Astrocyte (in vitro differentiated cells and primary cell): ENCODE measurements around the gene ADCY4. TPM values are rescaled to one million over a fixed set of nuclear protein-coding genes. Genes with fewer than 3 reads are reported as not detected.

Source experiments
- total RNA-seq: library from RNA; stranded (reverse); gene quantifications from 2 replicates; pipeline ENCODE4 v1.2.1, GENCODE V29; 2021

The ADCY4 gene
- total RNA-seq, 1 donor from 2014 or later: 0.32 TPM

Other genes starting within 250 kb of the ADCY4 start
- 73.8 and 101 TPM in 2 replicates for gene PCK2, start 240.8 kb downstream of the ADCY4 start, total RNA-seq
- gene DCAF11, start 220.3 kb downstream of the ADCY4 start, total RNA-seq: 26.9 and 27.1 TPM in 2 replicates
- 0.48 and 0.70 TPM in 2 replicates for gene NRL, start 220.1 kb downstream of the ADCY4 start, total RNA-seq
- 0.25 TPM in 1 of 2 replicates, not detected in the other for gene FITM1, start 204.4 kb downstream of the ADCY4 start, total RNA-seq
- 116 and 122 TPM in 2 replicates for gene PSME1, start 198.9 kb downstream of the ADCY4 start, total RNA-seq
- 16.7 and 18.5 TPM in 2 replicates for gene EMC9, start 193.5 kb downstream of the ADCY4 start, total RNA-seq
- 173 TPM in 2 replicates for gene PSME2, start 188.5 kb downstream of the ADCY4 start, total RNA-seq
- 59.0 and 69.8 TPM in 2 replicates for gene RNF31, start 187.6 kb downstream of the ADCY4 start, total RNA-seq
- gene IRF9, start 173.8 kb downstream of the ADCY4 start, total RNA-seq: 76.0 and 89.4 TPM in 2 replicates
- gene REC8, start 163.0 kb downstream of the ADCY4 start, total RNA-seq: 33.5 and 46.4 TPM in 2 replicates
- 46.1 and 53.3 TPM in 2 replicates for gene IPO4, start 146.3 kb downstream of the ADCY4 start, total RNA-seq
- gene TM9SF1, start 139.6 kb downstream of the ADCY4 start, total RNA-seq: 59.3 and 62.9 TPM in 2 replicates
- 0.22 and 0.34 TPM in 2 replicates for gene TSSK4, start 129.4 kb downstream of the ADCY4 start, total RNA-seq
- 26.7 and 32.2 TPM in 2 replicates for gene CHMP4A, start 121.6 kb downstream of the ADCY4 start, total RNA-seq
- 8.9 and 9.9 TPM in 2 replicates for gene MDP1, start 119.0 kb downstream of the ADCY4 start, total RNA-seq
- 233 and 251 TPM in 2 replicates for gene NEDD8, start 102.7 kb downstream of the ADCY4 start, total RNA-seq
- gene GMPR2, start 102.1 kb downstream of the ADCY4 start, total RNA-seq: 55.5 and 66.5 TPM in 2 replicates
- gene TINF2, start 92.4 kb downstream of the ADCY4 start, total RNA-seq: 33.0 and 36.2 TPM in 2 replicates
- 3.8 and 4.8 TPM in 2 replicates for gene TGM1, start 71.9 kb downstream of the ADCY4 start, total RNA-seq
- gene RABGGTA, start 63.5 kb downstream of the ADCY4 start, total RNA-seq: 26.6 and 27.3 TPM in 2 replicates
- 26.5 and 30.3 TPM in 2 replicates for gene DHRS1, start 35.3 kb downstream of the ADCY4 start, total RNA-seq
- 22.9 and 23.5 TPM in 2 replicates for gene NOP9, start 35.2 kb downstream of the ADCY4 start, total RNA-seq
- gene CIDEB, start 27.1 kb downstream of the ADCY4 start, total RNA-seq: not detected in 2 replicates
- 7.8 and 9.3 TPM in 2 replicates for gene LTB4R2, start 24.9 kb downstream of the ADCY4 start, total RNA-seq
- gene LTB4R, start 23.6 kb downstream of the ADCY4 start, total RNA-seq: 5.5 TPM in 2 replicates
- 0.58 and 0.95 TPM in 2 replicates for gene RIPK3, start 4.9 kb upstream of the ADCY4 start, total RNA-seq
- 61.9 and 73.9 TPM in 2 replicates for gene NFATC4, start 33.1 kb upstream of the ADCY4 start, total RNA-seq
- gene NYNRIN, start 63.9 kb upstream of the ADCY4 start, total RNA-seq: 25.4 and 32.0 TPM in 2 replicates
- 3.9 and 5.4 TPM in 2 replicates for gene CBLN3, start 94.6 kb upstream of the ADCY4 start, total RNA-seq
- gene KHNYN, start 94.9 kb upstream of the ADCY4 start, total RNA-seq: 45.5 and 50.5 TPM in 2 replicates
- 27.6 and 28.1 TPM in 2 replicates for gene SDR39U1, start 107.7 kb upstream of the ADCY4 start, total RNA-seq
- gene CMA1, start 173.2 kb upstream of the ADCY4 start, total RNA-seq: not detected in 2 replicates
- not detected in 2 replicates for gene CTSG, start 241.2 kb upstream of the ADCY4 start, total RNA-seq